Measurements from ENCODE around the gene OGDH. TPM values are rescaled to one million over a fixed set of nuclear protein-coding genes. Genes with fewer than 3 reads are reported as not detected.

OGDH gene
- total and polyA plus RNA-seq, 2 of the 13 experiments (the other 11 are each of a cell fraction or from before 2014, with no cell fraction given), result 17.4 to 25.4 TPM

DNA sequence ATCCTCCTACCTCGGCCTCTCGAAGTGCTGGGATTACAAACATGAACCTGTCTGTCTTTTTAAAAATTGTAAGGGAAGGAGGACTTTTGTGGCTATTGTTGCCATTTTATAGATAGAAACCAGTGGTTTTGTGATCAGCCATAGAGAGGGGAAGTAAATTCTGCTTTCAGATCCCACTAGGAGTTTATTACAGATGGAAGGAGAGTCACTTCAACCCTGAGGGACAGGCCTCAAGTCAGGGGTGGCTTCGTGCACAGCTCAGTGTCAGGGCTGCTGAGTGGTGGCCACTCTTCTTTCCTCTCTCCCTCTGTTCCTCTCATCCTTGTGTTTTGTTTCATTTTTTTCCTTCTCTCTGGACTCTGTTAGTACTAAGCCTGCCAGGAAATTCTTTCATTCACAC, 60.8 kb downstream of the OGDH start:
- Histone ChIP-seq H3K27ac (ENCODE audit: extremely low read length, insufficient read depth, low read length) (no peak overlapping the region), H2AFZ (ENCODE audit: low read length) (no peak overlapping the region), H3K79me2 (ENCODE audit: insufficient read depth, low read length) (no peaks in the 10 kb centered on the region), H3K9me3 (ENCODE audit: low read length) (no peaks in the 10 kb centered on the region), H3K9ac (ENCODE audit: insufficient read depth, low read depth, low read length) (no peak overlapping the region), H3K27me3 (ENCODE audit: control insufficient read depth in 1 of 2, insufficient read depth in 2 of 2, low read length in 2 of 2) (no peaks in the 10 kb centered on the region), H3K4me1 (ENCODE audit: insufficient read depth, low read length) (peaks cover 11% of the 10 kb centered on the region; the same call in 1 of the 2 replicates), H3K4me3 (replicated peaks in 1 of 3; ENCODE audit: insufficient read depth in 1 of 3, low read depth in 2 of 3, low read length in 3 of 3) (no peak overlapping the region), H4K20me1 (ENCODE audit: insufficient read depth, low read length) (no peaks in the 10 kb centered on the region), H3K36me3 (replicated peaks in 1 of 2; ENCODE audit: control insufficient read depth in 1 of 2, insufficient read depth in 2 of 2, low read length in 2 of 2) (peaks cover 0 to 28% of the 10 kb centered on the region in 2 experiments; a peak in 4 of 5 replicates), H3K4me2 (ENCODE audit: low read depth, low read length) (no peak overlapping the region)
- in situ Hi-C loops (cut with HindIII; ENCODE audit: extremely low pct_ligation_motif_present, low pct_unique_long_range_greater_than_20kb) (no loop called here), intact Hi-C loops (cut with micrococcal nuclease; ENCODE audit: unreplicated experiment) (no loop called here)
- ChIA-PET CTCF (ENCODE audit: low intra/inter-chr PET ratio, low total read pairs) (no interaction called here), POLR2A (no interaction called here)
- DNase-seq (ENCODE audit: low spot score) (no peak), FAIRE-seq (no peak), ATAC-seq (no peak)
- no TSS peak for BruUV-seq (replicated peaks)
- WGBS (ENCODE audit: low lambda C conversion rate), result 96% methylated on average over 3 of the region's 3 CpGs
- TF ChIP-seq ZBTB46 (CRISPR knock-in tag; IDR thresholded peaks at IDR 0.05; ENCODE audit: borderline replicate concordance) (no peak), CERS6 (CRISPR knock-in tag; IDR thresholded peaks at IDR 0.05) (no peak), ZNF766 (CRISPR knock-in tag; IDR thresholded peaks at IDR 0.05; ENCODE audit: borderline replicate concordance) (no peak), ZNF749 (CRISPR knock-in tag; IDR thresholded peaks at IDR 0.05; ENCODE audit: borderline replicate concordance) (no peak), ZNF382 (CRISPR knock-in tag; IDR thresholded peaks at IDR 0.05; ENCODE audit: borderline replicate concordance) (no peak), REXO4 (CRISPR knock-in tag; IDR thresholded peaks at IDR 0.05; ENCODE audit: borderline replicate concordance) (no peak), MTA3 (CRISPR knock-in tag; IDR thresholded peaks at IDR 0.05) (no peak), ARNT (IDR thresholded peaks at IDR 0.05) (no peak), TBX2 (CRISPR knock-in tag; IDR thresholded peaks at IDR 0.05; ENCODE audit: borderline replicate concordance) (no peak), SAFB2 (CRISPR knock-in tag; IDR thresholded peaks at IDR 0.05; ENCODE audit: borderline replicate concordance, low read depth) (no peak), ZNF460 (CRISPR knock-in tag; IDR thresholded peaks at IDR 0.05; ENCODE audit: borderline replicate concordance) (no peak), ZNF530 (CRISPR knock-in tag; IDR thresholded peaks at IDR 0.05; ENCODE audit: low read depth) (no peak), HDAC6 (IDR thresholded peaks at IDR 0.05; ENCODE audit: low read depth, low read length) (no peak), ZFP91 (CRISPR knock-in tag; IDR thresholded peaks at IDR 0.05; ENCODE audit: borderline replicate concordance) (no peak)
- TF ChIP-seq, protein P1, sequence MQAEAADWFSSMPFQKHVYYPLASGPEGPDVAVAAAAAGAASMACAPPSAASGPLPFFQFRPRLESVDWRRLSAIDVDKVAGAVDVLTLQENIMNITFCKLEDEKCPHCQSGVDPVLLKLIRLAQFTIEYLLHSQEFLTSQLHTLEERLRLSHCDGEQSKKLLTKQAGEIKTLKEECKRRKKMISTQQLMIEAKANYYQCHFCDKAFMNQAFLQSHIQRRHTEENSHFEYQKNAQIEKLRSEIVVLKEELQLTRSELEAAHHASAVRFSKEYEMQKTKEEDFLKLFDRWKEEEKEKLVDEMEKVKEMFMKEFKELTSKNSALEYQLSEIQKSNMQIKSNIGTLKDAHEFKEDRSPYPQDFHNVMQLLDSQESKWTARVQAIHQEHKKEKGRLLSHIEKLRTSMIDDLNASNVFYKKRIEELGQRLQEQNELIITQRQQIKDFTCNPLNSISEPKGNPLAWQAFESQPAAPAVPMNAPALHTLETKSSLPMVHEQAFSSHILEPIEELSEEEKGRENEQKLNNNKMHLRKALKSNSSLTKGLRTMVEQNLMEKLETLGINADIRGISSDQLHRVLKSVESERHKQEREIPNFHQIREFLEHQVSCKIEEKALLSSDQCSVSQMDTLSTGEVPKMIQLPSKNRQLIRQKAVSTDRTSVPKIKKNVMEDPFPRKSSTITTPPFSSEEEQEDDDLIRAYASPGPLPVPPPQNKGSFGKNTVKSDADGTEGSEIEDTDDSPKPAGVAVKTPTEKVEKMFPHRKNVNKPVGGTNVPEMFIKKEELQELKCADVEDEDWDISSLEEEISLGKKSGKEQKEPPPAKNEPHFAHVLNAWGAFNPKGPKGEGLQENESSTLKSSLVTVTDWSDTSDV (CRISPR knock-in tag; IDR thresholded peaks at IDR 0.05), result no peak
- TF ChIP-seq, protein P2, sequence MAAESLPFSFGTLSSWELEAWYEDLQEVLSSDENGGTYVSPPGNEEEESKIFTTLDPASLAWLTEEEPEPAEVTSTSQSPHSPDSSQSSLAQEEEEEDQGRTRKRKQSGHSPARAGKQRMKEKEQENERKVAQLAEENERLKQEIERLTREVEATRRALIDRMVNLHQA (CRISPR knock-in tag; IDR thresholded peaks at IDR 0.05), result no peak
